Nephron (organoid): ENCODE results near the gene TIMM21.

Experiments
- H3K27ac Mint-ChIP-seq, 3 experiments: 2 replicates each; pipeline ENCODE4 v1.8.0; 2020; ENCODE audit warnings: mixed read lengths in 3 of 3, mild to moderate bottlenecking in 2 of 3, moderate library complexity in 1 of 3
- H3K27me3 Mint-ChIP-seq: 2 replicates; pipeline ENCODE4 v1.8.0; 2021; ENCODE audit warnings: low read depth, mild to moderate bottlenecking, moderate library complexity, mixed read lengths
- H3K36me3 Mint-ChIP-seq: 2 replicates; pipeline ENCODE4 v1.8.0; 2020; ENCODE audit warnings: low read depth, mixed read lengths
- H3K4me1 Mint-ChIP-seq: 2 replicates; pipeline ENCODE4 v1.8.0; 2020; ENCODE audit warnings: mixed read lengths
- H3K4me3 Mint-ChIP-seq, 3 experiments: 2 replicates each; pipeline ENCODE4 v1.8.0; 2020; ENCODE audit warnings: mild to moderate bottlenecking in 3 of 3, mixed read lengths in 3 of 3, moderate library complexity in 2 of 3
- H3K9me3 Mint-ChIP-seq: 2 replicates; pipeline ENCODE4 v1.8.0; 2020; ENCODE audit warnings: mixed read lengths
- CTCF ChIP-seq, 3 experiments: fragments of 200-600 bp; sonication (generic); IDR thresholded peaks; one replicate each; pipeline ENCODE4 v1.5.0; 2021; ENCODE audit warnings: antibody characterized with exemption in 3 of 3; ENCODE audit not compliant: unreplicated experiment in 3 of 3

TIMM21 gene

GRCh38 chr18:74184875-74185274 lies 36.6 kb downstream of the TIMM21 start:
- peaks cover 8% of the 10 kb centered on the region for H3K4me1 Mint-ChIP-seq
- TF ChIP-seq CTCF (IDR thresholded peaks at IDR 0.05; ENCODE audit: unreplicated experiment in 3 of 3), result no peak
- no peak overlapping the region for H3K27ac Mint-ChIP-seq
- H3K36me3 Mint-ChIP-seq, result no peaks in the 10 kb centered on the region
- peaks cover 4% of the 10 kb centered on the region for H3K27me3 Mint-ChIP-seq
- peaks cover 5% of the 10 kb centered on the region for H3K9me3 Mint-ChIP-seq
- H3K4me3 Mint-ChIP-seq, result no peak overlapping the region

DNA sequence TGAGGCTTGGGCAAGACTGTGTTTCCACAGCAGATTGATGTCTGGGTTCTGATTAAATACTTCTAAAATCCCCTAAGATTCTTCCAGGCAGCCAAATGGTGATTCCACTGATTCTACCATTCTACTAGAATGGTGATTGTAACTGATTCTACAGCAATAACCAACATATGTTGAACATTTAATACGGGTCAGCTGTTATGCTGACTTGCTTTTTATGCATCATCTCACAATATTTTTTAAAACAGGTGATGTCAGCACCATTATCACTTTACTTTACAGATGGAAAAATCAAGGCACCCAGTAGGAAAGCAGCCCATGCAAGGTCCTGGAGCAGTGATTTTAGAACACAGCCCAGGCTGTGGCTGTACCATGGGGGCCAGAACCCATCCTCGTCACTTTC lies 37.5 kb downstream of the TIMM21 start:
- peaks cover 3% of the 10 kb centered on the region for H3K9me3 Mint-ChIP-seq
- H3K4me3 Mint-ChIP-seq, result no peak overlapping the region
- no peaks in the 10 kb centered on the region for H3K27me3 Mint-ChIP-seq

DNA sequence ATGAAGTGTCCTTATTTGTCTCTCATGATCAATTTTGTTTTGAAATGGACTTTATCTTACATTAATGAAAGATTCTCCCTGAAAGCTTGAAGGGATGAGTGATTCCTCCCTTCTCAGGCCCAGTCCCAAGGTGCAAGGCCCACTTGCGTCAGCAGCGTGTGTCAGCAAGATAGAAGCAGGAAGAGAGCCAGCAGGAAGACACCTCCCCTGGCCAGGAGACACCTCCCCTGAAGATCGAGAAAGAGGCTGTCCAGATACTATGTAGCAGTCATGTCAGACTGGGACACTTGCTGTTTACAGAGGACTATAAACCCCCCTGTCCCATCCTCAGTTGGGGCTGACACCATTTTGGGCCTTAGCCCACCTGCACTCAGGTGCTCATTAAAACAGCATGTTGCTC lies 38.3 kb downstream of the TIMM21 start:
- Mint-ChIP-seq H3K4me1 (peaks cover 15% of the 10 kb centered on the region), H3K36me3 (no peaks in the 10 kb centered on the region), H3K27me3 (peaks cover 6% of the 10 kb centered on the region), H3K4me3 (no peak overlapping the region), H3K9me3 (peaks cover 3% of the 10 kb centered on the region), H3K27ac (no peak overlapping the region)
- no peak for TF ChIP-seq CTCF (IDR thresholded peaks at IDR 0.05; ENCODE audit: unreplicated experiment in 3 of 3)

More for the DNA sequence above, 37.5 kb downstream of the TIMM21 start:
- Mint-ChIP-seq H3K36me3 (no peaks in the 10 kb centered on the region), H3K4me1 (peaks cover 15% of the 10 kb centered on the region), H3K27ac (no peak overlapping the region)
- TF ChIP-seq CTCF (IDR thresholded peaks at IDR 0.05; ENCODE audit: unreplicated experiment in 3 of 3), result no peak

DNA sequence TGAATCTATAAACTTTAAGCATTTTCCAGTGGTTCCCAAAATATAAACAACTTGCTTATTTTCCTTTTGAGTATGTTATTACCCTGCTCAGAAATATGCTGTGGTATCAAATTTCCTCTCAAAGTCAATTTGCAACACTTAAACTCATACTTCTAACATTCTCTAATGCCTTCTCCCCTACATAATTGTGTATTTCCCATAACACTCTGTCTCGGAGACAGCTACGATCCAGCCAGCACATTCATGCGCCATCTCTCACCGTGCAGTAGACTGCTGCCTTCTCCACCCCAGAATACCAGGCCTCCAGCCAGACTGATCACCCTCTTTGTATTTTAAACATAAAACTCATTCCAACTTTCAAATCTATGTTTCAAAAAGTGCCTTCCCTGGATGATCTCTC lies 41.8 kb downstream of the TIMM21 start:
- Mint-ChIP-seq H3K27ac (peak overlapping the region in 2 of 3 experiments; percentile 7 to 48), H3K9me3 (no peaks in the 10 kb centered on the region), H3K4me1 (peaks cover 15% of the 10 kb centered on the region), H3K4me3 (no peak overlapping the region), H3K27me3 (peaks cover 6% of the 10 kb centered on the region), H3K36me3 (no peaks in the 10 kb centered on the region)
- no peak for TF ChIP-seq CTCF (IDR thresholded peaks at IDR 0.05; ENCODE audit: unreplicated experiment in 3 of 3)

DNA sequence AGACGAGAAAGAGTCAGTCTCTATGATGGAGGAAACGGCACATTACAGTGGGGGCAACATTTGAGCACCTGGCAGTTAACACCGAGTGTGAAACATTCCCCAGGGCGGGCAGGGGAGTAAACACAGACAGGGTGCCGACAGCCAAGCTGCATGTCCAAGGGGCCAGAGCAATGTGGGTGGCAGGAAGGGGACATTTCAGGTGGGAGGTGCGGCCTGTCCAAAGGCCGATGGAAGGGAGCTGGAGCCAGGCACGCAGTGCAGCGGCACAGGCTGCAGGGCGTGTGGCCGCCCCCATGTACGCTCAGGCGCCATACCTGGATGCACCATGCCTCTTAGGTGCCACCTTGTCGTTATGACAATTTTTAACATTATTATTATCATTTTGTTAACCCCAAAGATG lies 43.3 kb downstream of the TIMM21 start:
- peaks cover 13% of the 10 kb centered on the region for H3K27me3 Mint-ChIP-seq
- H3K4me1 Mint-ChIP-seq, result peaks cover 23% of the 10 kb centered on the region
- no peaks in the 10 kb centered on the region for H3K9me3 Mint-ChIP-seq
- H3K4me3 Mint-ChIP-seq, result no peak overlapping the region
- H3K27ac Mint-ChIP-seq, result no peak overlapping the region
- TF ChIP-seq CTCF (IDR thresholded peaks at IDR 0.05; ENCODE audit: unreplicated experiment in 3 of 3), result no peak
- H3K36me3 Mint-ChIP-seq, result no peaks in the 10 kb centered on the region

DNA sequence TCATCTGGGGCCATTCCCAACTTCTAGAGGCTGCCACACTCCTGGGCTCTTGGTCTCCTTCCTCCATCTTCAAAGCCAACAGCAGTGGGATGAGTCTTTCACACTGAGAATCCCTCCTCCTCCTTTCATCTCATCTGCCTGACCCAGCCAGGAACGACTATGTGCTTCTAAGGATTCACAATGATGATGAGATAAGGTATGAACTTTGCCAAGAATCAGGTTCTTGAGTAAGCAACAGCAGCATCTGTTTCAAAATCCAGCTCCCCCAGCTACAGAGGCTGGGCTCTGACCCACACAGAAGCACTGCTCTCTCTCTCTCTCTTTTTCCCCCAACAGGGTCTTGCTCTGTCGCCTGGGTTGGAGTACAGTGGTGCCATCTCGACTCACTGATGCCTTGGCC lies 46.4 kb downstream of the TIMM21 start:
- H3K4me1 Mint-ChIP-seq, result peaks cover 23% of the 10 kb centered on the region
- TF ChIP-seq CTCF (IDR thresholded peaks at IDR 0.05; ENCODE audit: unreplicated experiment in 3 of 3), result no peak
- peaks cover 13% of the 10 kb centered on the region for H3K27me3 Mint-ChIP-seq

More for the DNA sequence above, 46.4 kb downstream of the TIMM21 start:
- Mint-ChIP-seq H3K36me3 (no peaks in the 10 kb centered on the region), H3K27ac (no peak overlapping the region), H3K9me3 (no peaks in the 10 kb centered on the region), H3K4me3 (no peak overlapping the region)
